GM12865 (cell line): Measurements from ENCODE around the gene EIF2S1.

Experiments
- DNase-seq: peaks from one replicate; pipeline ENCODE4 v3.0.0; 2010; ENCODE audit warnings: low read depth
- H3K4me3 ChIP-seq: 2 replicates; pipeline ENCODE4 v1.5.1; 2011; ENCODE audit warnings: mild to moderate bottlenecking, low read depth, low read length, control low read depth
- CTCF ChIP-seq: IDR thresholded peaks from 2 replicates; pipeline ENCODE4 v1.5.1; 2011; ENCODE audit warnings: low read length, control low read depth, low read depth, inconsistent platforms; ENCODE audit not compliant: insufficient read depth; ENCODE audit errors: missing control alignments

The EIF2S1 gene

DNA sequence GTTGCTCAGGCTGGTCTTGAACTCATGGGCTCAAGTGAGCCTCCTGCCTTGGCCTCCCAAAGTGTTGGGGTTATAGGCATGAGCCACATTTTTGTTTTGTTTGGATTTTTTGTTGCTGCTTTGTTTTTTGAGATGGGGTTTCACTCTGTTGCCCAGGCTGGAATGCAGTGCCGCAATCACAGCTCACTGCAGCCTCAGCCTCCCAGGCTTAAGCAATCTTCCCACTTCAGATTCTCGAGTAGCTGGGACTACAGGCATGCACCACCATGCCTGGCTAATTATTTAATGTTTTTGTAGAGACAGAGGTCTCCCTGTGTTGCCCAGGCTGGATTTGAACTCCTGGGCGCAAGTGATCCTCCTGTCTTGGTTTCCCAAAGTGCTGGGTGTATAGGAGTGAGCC, 57.5 kb downstream of the EIF2S1 start:
- no peak for DNase-seq
- H3K4me3 ChIP-seq = no peak overlapping the region
- TF ChIP-seq CTCF = no peak

DNA sequence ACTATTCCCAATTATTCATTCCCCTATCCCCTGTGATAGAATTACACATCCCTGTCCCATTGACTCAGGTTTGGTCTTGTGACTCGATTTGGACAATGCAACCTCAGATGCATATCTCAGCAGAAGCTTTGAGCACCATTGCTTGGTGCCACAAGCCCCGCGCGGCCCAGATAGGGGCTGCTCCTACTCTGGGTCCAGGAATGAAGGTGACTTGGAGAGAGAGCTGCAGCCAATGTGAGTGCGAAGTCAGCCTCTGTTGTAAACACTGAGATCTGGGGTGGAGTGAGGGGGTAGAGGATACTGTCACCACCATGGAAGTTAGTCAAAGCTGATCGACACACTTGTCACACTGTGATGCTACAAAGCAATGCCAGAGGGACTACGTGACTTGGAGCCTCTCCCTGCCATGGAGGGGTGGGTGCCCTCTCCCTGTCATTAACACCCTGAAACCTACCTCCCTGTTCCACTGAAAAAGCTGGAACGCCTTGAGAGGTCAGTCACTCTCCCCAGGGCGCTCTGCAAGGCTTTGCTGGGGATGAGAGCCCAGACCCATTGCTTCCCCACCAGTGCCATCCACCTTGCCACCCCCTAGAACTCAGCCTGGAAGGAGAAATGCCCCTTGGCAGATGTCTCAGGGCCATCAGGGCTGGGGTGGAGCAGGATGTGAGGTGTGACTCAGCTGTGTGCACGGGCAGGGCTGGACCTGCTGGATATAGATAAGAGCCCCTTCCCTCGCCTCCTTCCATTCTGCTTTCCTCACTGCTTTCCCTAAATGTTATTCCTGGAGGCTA, 58.5 kb downstream of the EIF2S1 start:
- no peak for TF ChIP-seq CTCF
- DNase-seq = no peak

GRCh38 chr14:67420102-67420739, 60.1 kb downstream of the EIF2S1 start:
- H3K4me3 ChIP-seq = no peak overlapping the region
- peak; percentile 62 for DNase-seq
- peak; percentile 70 for TF ChIP-seq CTCF

More for the DNA sequence above, 58.5 kb downstream of the EIF2S1 start:
- H3K4me3 ChIP-seq = no peak overlapping the region

DNA sequence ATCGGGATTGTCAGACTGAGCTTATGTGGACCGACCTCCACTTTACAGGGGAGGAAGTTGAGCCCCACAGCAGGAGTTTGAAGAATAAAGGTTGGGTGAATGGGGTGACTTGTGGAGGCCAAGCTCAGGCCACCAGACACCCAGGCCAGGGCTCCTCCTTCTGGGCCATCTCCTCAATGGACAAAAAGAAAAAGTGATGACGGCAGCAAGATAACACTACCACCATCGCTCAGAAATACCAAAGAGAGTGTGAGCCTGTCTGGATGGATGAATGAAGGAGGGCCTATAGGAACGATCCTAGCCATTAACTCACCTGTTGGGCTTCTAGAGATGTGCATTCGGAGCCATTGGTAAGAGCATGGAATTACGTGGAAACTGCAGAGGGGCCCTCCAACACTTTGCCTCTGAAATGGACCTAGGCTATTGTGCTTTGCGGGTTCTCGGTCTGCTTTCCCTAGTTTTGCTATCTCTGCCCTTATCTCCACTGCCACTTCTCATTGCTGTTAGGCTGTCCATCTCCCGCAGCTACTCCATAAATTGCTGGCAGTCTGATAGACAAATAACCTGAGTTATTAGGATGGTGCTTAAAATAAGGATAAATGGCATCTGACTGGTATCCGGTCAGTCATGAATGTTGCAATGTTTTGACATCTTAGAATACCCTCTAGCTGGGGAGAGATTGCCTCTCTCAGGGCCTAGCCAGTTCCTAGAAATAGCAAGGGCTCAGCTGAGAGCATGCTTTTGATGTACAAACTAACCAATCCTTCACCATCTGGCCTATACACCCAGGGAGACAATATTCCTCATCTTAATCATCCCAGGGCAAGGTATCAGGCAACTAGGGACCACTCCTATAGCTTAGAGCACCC, 61.5 kb downstream of the EIF2S1 start:
- TF ChIP-seq CTCF = no peak
- DNase-seq = no peak
- H3K4me3 ChIP-seq = no peak overlapping the region

DNA sequence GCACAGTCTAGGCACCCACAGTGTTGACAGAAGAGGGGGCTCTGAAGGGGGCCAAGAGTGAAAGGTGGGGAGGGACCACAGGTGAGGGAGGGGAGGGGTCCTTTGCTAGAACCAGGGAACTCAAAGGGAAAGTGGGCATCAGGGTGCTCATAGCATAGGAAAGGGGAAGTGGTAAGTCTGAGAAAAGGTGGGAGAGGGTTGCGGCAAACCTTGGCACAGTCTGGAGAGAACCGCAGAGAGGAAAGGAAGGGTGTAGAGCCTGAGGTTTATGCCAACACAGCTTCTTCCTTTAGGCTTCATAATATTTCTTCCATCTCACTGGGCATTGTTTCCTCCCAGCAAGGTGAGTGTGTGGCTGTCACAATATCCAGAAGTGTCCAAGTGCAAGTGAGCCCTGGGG, 63.3 kb downstream of the EIF2S1 start:
- DNase-seq = no peak
- TF ChIP-seq CTCF = no peak
- H3K4me3 ChIP-seq = no peak overlapping the region

DNA sequence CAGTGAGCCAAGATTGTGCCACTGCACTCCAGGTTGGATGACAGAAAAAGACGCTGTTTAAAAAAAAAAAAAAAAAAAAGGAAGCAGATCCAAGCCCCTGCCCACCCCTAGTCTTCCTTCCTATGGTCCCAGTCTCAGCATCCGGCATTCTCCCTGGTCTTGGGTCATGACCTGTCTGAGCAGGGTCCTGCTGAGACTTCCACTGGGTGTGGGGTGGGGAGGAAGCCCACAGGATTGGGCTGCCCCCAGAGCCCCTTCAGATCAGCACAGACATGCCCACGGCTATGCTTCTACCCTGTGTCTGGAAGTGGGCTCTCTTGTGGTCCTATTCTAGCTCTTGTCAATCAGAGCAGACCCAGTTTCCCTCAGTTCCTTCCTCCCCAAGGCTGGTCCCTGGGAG, 64.4 kb downstream of the EIF2S1 start:
- H3K4me3 ChIP-seq = no peak overlapping the region
- DNase-seq = no peak
- TF ChIP-seq CTCF = no peak
